NCI-H2196 treated with DMSO at 0.1 percent for 48 hours (cell line): Measurements from ENCODE around the gene SGSH.
"Not testable (repeated sequence)": the region's sequence is repeated elsewhere in the genome, so short reads cannot be mapped to it uniquely, and the experiment has no call there.

ENCODE experiments used
- DNase-seq: peaks from one replicate; lab custom pipeline; 2025; ENCODE audit not compliant: unreplicated experiment; lab: John Stamatoyannopoulos, UW

SGSH gene

DNA sequence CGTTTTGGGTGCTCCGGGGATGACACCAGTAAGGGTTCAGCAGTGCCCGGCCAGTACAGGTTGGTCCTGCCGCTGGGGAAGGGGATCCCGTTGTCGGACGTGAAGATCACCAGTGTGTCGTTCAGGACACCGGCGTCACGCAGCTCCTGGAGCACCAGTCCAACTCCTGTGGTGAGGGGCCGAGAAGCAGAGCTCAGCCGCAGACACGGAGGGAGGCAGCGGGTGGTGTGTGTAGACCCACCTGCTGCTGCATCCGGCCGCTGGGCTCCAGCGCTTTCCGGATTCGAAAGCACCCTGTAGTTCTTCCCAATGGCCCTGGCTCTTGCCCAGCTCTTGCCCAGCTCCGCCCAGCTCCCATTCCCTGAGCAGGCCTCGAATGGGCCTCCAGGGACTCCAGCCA lies 8.0 kb downstream of the SGSH start:
- no peak for DNase-seq

DNA sequence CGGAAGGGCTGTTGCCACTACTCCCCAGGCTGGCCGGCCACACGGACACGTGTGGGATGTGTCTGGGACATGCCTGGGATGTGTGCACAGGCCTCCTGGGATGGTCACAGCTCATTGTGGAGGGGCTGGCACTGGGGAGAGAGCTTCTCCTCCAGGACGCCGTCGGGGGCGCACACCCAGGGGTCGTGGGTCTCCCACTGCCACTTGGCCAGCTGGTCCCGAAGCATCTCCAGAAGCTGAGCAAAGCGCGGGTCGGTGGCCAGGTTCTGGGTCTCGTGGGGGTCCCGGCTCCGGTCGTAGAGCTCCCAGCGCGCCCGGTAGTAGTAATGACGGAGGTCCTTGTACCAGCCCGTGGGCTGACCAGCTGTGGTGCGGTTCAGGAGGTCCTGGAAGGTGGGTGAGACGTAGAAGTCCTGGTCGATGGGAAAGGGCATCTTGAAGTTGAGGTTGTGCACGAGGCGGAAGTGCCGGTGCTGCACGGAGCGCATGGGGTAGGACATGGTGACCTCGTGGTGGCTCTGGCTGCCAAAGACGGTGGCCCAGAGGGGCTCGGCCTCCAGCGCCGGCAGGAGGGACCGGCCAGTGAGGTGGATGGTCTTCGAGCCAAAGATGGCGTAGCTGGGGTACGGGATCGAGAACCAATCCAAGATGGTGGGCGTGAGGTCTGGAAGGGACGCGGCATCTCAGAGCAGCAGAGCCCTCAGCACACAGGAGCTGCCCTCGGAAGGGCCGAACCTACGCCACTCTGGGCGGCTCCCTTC lies 9.6 kb downstream of the SGSH start:
- DNase-seq, result no peak

DNA sequence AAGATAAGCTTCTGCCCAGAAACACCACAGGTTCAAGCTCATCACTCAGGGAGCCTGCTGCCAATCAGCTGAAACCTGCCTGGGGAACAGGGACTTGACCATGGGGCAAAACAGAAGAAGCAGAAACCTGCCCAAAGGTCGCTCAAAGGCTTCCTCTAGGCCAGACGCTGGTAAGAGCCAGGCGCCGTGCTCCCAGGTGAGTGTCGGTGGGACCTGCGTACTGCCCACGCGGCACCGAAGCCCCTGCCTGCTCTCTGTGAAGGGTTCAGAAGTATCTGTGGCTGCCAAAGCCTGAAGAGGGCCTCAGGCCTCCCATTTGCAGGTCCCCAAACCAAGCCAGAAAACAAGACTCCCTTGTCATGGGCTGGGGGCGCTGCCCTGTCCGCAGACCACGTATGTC lies 10.4 kb downstream of the SGSH start:
- no peak for DNase-seq

DNA sequence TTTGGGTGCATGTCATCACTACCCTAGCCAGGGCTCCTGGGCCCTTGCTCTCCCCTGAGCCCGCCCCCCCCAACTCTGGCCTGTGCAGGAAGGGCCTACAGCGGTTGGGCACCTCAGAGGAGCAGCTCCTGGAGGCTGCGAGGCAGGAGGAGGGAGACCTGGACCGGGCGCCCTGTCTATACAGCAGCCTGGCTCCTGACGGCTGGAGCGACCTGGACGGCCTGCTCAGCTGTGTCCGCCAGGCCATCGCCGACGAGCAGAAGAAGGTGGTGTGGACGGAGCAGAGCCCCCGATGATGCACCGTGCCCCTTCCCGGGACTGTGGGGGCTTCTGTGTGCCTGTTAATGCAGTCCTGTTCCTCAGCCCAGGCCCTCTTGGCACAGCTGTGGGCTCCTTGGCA lies 12.1 kb downstream of the SGSH start:
- DNase-seq, result no peak

DNA sequence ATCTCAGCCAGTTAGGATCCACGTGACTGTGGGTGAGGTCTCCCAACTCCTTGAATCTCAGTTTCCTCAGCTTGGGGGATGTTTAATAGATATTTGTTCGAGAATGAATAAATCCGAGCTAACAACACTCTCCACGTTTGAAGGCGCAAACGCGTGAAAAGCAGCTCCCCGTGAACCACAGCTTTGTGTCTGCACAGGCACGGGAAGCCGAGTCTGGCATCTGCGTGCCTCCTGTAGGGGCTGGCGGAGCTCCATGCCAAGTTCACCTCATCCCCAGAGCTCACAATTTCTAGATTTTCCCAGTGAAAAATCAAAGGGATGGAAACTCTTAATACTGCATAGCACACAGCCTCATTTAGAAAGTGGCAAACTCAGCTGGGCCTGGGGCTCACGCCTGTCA lies 14.3 kb downstream of the SGSH start:
- DNase-seq, result no peak

DNA sequence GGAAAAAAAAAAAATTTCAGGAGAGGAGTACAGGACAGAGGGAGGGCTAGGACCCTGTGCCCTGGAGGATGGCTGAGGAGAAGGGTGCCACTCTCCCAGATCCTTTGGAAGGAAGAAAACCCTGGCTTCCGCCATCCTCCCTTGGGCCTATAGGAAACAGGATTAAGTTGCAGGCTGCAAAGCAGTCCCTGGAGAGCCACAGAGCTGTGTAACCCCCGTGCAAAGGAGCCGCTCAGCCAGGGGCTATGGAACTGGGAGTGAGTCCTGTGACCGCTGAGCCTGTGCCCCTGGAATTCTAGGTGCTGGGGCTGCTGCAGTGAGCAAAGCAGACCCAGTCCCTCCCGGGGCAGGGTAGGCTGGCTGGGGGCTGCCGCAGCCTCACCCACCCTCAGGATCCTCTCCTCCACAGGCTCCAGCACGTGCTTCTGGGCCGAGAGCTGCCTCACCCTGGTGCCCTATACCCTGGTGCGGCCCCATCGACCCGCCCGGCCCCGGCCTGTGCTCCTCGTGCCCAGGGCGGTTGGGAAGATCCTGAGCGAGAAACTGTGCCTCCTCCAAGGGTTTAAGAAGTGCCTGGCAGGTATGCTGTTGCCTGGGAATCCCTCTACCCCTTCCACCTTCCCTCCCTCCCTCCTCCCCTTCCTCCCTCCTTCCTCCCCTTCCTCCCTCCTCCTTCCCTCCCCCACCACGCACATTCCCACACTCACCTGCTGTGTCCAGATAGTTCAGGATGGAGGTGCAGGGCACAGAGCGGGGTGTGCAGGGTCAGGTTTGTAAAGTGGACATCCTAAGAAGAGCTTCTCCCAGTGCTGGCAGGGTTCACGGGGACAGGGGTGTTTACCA lies 15.3 kb downstream of the SGSH start:
- DNase-seq, result no peak

DNA sequence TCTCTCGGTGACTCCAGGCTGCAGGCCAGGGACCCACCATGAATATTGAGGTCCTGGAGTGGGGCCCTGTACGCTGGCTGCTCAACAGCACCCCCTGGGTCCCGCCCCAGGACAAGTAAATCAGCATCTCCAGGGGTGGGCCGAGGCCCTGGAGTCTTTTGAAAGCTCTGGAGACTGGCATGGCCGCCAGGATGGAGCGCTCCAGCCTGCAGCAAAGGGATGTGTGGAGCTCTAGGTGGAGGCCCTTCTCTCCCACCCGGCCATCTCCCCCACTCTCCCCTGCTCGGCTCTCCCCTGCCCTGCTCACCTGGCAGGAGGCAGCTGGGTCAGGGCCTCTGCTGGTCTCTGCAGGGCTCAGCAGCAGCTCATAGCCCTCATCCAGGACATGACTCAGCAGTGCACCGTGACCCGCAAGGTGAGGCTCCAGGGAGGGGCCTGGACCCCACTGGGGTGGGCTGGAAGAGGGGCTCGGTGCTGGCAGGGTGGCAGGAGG lies 16.6 kb downstream of the SGSH start:
- DNase-seq, result no peak

DNA sequence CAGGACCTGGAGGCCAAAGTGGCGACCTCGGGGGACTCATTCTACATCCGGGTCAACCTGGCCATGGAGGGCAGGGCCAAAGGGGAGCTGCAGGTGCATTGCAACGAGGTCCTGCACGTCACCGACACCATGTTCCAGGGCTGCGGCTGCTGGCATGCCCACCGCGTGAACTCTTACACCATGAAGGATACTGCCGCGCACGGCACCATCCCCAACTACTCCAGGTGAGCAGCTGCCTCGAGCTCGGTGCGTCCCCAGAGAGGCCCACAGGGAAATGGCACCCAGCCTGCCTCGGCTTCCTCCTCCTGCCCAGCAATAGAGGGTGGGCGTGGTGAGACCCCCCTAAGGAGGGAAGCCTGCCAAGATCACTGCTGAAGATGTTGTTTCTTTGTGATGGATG lies 17.9 kb downstream of the SGSH start:
- DNase-seq, result no peak

DNA sequence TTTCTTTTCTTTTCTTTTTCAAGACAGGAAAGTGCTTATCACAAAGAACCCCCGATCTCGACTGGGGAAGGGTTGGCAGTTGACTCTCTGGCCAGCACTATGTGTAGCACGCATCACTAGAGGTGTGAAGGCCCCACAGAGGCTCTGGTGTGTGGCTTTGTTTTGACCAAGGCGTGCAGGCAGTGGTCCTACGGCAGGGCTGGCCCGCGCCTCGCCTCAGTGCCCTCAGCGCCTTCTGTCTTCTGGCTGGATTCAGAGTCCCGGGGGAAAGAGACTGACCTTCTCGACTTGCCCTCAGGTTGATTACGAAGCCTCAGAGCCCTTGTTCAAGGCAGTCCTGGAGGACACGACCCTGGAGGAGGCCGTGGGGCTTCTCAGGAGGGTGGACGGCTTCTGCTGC lies 18.7 kb downstream of the SGSH start:
- DNase-seq, result no peak

DNA sequence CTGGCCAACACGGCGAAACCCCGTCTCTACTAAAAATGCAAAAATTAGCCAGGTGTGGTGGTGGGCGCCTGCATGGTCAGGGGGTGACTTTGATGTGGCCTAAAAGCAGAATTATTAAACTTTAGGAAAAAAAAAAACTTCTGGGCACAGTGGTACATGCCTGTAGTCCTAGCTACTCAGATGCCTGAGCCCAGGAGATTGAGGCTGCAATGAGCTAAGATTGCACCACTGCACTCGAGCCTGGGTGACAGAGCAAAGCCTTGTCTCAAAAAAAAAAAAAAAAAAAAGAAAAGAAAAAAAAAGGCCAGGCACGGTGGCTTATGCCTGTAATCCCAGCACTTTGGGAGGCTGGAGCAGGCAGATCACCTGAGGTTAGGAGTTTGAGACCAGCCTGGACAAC lies 20.8 kb downstream of the SGSH start:
- DNase-seq, result not testable (repeated sequence)

DNA sequence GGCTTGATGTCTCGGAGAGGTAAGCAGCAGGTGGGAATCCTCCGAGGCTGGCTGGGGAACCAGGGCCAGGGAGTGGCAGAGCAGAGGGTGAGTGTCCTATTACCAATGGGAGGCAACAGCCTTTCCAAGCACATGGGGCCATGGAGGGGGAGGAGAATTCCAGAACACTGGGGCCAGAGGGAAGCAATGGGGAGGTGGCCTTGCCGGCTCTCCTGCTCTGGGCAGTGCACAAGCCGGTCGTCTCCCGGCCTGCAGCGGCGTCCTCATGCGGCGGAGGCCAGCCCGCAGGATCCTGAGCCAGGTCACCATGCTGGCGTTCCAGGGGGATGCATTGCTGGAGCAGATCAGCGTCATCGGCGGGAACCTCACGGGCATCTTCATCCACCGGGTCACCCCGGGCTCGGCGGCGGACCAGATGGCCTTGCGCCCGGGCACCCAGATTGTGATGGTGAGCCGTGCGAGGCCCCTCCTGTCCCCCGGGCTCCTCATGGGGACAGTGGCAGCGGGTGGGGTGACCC lies 21.9 kb downstream of the SGSH start:
- no peak for DNase-seq

DNA sequence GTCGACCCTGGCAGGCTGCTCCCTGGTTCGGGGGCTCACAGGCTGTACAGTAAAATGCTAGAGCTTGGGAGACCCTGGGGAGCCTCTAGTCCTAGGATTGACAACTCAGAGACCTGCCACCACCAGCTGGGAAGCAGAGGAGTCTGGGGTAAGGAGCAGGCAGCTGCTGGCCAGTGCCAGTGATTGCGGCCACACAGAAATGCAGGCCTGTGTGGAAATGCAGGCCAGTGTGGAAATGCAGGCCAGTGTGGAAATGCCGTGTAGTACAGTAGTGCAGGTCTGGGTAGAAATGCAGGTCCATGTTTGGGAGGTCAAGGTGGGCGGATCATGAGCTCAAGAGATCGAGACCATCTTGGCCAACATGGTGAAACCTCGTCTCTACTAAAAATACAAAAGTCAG lies 23.5 kb downstream of the SGSH start:
- no peak for DNase-seq

DNA sequence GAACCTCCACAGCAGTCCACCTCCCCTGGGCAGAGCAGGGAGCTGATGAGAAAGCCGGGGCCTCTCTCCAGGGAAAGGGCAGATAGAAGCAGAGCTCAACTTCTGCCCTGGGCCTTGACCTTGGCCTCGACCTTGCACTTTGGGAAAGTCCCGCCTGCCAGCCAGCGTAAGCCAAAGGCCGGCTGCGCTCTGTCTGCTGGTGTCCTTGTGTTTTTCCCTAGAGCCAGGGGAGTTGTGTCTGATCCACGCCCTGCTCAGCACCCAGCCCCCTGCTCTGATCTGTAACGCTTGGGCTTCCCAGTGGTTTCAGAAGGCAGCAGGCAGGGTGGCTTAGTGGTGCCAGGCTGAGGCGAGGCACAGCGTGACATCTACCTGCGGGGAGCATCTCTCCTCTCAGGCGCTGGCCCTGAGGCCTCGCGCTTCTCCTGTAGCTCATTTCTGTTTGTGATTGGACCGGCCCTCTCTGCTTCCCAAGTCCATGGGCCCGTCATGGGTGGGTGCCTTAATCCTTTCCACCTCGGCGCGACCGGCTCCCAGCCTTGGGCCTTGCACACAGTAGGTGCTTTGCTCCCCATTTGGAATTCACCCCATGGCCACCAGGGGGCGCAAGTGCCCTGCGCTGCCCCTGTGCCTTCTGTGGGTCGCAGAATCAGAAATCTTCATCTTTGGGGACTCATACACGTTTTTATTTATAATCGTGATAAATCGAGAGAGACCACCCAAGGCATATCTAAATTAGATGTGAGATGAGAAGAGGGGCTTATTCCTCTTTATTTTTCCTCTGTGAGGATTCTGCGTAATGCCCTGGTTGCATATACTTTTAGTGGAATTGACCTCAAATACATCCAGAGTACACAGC lies 24.2 kb downstream of the SGSH start:
- DNase-seq, result no peak

DNA sequence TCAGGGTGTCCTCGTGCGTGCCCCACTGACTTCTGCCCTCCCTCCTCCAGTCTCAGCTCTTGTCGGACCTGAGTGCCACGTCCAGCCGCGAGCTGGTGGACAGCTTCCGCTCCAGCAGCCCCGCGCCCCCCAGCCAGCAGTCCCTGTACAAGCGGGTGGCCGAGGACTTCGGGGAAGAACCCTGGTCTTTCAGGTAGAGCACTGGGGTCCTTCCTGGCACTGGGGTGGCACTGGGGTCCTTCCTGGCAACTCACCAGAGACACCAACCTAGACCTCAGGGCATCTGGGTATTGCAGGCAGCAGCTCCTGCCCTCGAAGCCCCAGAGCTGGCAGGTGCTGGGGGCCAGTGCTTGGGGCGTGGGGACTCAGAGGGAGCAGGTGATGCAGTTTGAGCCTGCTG lies 25.0 kb downstream of the SGSH start:
- no peak for DNase-seq

DNA sequence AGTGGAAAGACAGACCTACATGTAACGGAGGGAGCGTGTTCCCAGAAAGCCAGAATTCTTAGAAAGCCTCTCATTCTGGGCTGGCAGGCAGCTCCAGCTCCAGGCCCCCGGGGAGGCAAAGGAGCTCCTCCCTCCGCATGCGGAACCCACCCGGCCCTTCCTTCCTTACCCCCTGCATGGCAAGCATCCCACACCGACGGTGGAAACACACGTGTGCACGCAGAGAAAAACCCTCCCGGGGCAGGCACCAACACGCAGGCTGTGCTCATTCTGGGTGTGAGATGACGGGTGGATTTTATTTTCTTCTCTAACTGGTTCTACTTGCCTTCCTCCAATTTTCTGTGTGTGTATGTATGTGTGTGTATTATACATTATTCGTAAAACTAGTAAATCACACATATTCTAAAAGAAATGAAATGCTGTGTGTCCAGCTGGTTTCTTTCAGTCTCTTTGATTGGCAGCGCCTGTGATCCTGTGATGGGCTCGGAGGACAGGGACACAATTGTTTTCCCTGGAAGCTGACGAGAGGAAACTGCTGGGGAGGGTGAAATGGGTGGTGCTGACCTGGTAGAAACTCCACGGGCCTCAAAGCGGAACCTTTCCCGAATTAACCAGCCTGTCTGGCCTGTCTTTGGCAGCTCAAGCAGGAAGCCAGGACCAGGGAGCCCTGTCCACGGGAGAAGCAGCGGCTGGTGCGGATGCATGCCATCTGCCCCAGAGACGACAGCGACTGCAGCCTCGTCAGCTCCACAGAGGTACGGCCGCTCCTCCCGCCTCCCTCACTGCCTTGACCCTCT lies 28.1 kb downstream of the SGSH start:
- DNase-seq, result no peak

DNA sequence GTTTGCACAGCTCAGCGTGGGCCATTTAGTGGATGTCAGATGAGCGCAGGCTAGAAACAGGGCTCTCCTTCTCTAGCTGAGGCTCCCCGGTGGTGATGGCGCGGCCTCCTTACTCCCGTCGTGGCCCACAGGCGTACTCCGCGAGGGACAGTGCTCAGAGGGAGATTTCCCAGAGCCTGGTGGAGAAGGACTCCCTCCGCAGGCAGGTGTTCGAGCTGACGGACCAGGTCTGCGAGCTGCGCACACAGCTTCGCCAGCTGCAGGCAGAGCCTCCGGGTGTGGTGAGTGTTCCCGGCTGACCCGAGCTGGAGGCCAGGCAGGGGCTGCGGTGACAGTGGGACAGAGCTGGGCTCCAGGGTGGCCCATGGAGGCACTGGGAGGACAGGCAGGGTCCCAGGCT lies 28.9 kb downstream of the SGSH start:
- DNase-seq, result no peak

DNA sequence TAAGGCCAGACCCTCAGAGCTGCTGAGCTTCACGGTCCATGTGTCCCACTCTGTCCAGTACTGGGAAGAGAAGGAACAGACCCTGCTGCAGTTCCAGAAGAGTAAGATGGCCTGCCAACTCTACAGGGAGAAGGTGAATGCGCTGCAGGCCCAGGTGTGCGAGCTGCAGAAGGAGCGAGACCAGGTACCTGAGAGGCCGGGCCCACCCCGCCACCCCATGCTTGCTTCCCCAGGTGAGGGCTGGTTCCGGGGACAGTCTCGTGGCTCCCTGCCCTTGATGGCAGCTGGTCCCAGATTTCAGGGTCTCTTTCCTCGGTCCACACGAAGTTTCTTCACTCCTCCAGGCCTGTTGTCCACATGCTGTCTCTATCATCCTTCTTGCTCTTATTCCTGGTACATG lies 29.4 kb downstream of the SGSH start:
- DNase-seq, result no peak

DNA sequence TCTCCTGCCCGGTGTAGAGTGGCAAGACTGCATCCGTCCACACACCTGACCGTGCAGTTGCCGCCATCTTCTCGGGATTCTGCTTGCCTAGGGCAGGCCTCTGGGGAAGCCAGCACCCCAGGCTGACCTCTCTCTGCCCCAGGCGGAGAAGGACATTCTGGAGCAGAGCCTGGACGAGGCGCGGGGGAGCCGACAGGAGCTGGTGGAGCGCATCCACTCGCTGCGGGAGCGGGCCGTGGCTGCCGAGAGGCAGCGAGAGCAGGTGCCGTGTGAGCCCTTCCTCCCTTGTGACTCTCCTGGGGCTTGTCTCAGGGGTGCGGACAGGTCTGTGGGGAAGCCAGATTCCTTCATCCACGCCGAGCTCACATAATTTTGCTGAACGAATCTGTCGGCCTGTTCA lies 30.5 kb downstream of the SGSH start:
- DNase-seq, result no peak

DNA sequence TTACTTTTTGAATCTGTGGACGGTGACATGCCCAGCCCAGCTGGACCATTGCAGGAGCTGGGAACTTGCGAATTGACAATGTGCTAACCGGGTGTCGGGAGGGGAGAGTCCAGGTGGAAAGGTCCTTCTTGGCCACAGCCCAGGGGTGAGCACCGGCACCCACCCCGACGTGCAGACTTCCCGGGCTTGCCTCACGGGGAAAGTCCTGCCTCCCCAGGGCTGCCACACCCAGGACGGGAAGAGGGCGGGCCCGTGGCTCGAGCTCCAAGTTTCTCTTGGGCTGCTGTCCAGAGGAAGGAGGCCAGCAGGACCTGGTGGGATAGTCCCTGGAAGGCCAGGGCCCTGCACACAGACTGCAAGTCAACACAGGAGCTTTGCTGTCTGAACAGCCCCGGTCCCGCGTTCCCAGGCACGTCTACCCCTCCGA lies 32.6 kb downstream of the SGSH start:
- no peak for DNase-seq

DNA sequence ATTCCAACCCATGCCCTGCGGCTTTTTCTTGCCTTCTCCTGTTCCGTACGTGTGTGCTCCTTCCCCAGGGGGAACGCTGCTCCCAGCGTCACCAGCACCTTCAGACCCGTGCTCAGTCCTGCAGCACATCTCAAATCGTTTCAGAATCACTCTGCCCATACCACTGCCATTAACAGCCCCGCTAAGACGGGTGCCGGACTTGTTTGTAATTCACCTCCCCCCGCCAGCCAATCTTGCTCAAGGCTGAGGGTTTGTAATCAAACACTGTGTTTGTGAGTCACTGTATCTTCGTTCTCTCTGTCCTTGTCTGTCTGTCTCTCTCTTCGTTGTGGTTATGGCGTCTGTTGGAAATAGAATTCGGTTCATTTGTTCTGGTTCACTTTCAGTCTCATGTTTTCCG lies 33.0 kb downstream of the SGSH start:
- DNase-seq, result no peak
